Stomach (tissue), 4 donors: ENCODE results near the gene GARIN5B.

Experiments used
- POLR2A ChIP-seq, 4 donors: fragments of 450-650 bp; IDR thresholded peaks; one replicate each; pipeline ENCODE4 v1.6.1; 2016; ENCODE audit warnings: antibody characterized with exemption in 4 of 4, control low read depth in 2 of 4, mild to moderate bottlenecking in 1 of 4, moderate library complexity in 1 of 4
- POLR2AphosphoS5 ChIP-seq, 3 donors: sonication (generic); formaldehyde crosslinking; IDR thresholded peaks; one replicate each; pipeline ENCODE4 v1.6.1; 2016; ENCODE audit warnings: antibody characterized with exemption in 3 of 3

DNA sequence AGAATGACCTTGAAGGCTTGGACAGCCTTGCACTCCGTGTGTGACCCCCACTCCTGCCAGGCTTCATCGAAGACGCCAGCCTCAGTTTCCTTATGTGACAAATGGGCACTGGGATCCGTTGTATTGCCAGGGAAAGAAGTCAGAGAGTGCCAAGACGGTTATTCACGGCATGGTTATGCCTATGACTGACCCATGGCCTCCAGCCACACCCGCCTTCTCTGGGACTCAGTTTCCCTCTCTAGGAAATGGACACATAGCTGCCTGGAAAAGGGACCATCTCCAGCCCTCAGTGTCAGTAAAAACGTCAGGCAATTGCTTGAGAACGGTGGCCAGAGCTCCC is 45.4 kb upstream of the GARIN5B start:
- TF ChIP-seq POLR2A (IDR thresholded peaks at IDR 0.05): no peak
- TF ChIP-seq POLR2AphosphoS5 (IDR thresholded peaks at IDR 0.05): no peak
